AG09319 (cell line): Measurements from ENCODE around the gene SH3BGR.

Source experiments
- DNase-seq: peaks from one replicate; pipeline ENCODE4 v3.0.0-alpha.2; 2010; ENCODE audit warnings: low read depth; ENCODE audit errors: extremely low read depth
- CTCF ChIP-seq: IDR thresholded peaks from 2 replicates; pipeline ENCODE4 v1.5.1; 2011; ENCODE audit warnings: low read depth, mild to moderate bottlenecking, inconsistent platforms, low read length, moderate library complexity

The SH3BGR gene

GRCh38 chr21:39463308-39463707, 11.5 kb downstream of the SH3BGR start:
- no peak for TF ChIP-seq CTCF
- DNase-seq = no peak

- no peak for TF ChIP-seq CTCF
These were observed 14.8 kb downstream of the SH3BGR start for GRCh38 chr21:39466584-39466983.

GRCh38 chr21:39467746-39468145, 16.0 kb downstream of the SH3BGR start:
- DNase-seq = no peak
- no peak for TF ChIP-seq CTCF

More at GRCh38 chr21:39466584-39466983, 14.8 kb downstream of the SH3BGR start:
- no peak for DNase-seq

GRCh38 chr21:39468559-39468958, 16.8 kb downstream of the SH3BGR start:
- no peak for TF ChIP-seq CTCF
- DNase-seq = no peak

- no peak for TF ChIP-seq CTCF
- DNase-seq = no peak
These were observed 19.8 kb downstream of the SH3BGR start for GRCh38 chr21:39471598-39471997.

GRCh38 chr21:39472786-39473185, 21.0 kb downstream of the SH3BGR start:
- DNase-seq = no peak
- TF ChIP-seq CTCF = no peak

DNA sequence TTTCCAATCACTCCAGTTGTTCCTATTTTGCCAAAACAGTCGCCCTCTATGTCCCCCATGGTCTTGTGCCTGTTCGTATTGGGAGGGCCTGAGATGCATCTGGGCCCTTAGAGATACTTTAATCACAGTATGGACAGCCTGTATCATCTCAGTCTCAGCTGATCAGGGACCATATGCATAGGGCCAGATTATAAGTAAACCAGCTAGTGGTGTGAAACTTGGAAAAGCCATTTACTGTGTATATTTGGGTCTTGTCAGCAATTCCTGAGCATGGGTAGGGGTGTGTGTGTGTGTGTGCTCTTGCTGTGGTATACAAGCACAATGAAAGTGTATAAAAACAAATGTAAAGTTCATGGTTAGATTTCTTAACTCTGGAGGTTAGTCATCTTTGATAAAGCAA, 22.8 kb downstream of the SH3BGR start:
- no peak for TF ChIP-seq CTCF
- DNase-seq = no peak
